Right lobe of liver (tissue), 4 donors: ENCODE measurements around the gene DIABLO.

Experiments used
- POLR2A ChIP-seq: fragments of 450-650 bp; IDR thresholded peaks from one replicate; pipeline ENCODE4 v1.6.1; 2017; ENCODE audit warnings: antibody characterized with exemption, mild to moderate bottlenecking
- TF ChIP-seq, protein P1 (sequence below), 4 donors: fragments of 200-600 bp in 3 of 4; fragments of 450-650 bp in 1 of 4; IDR thresholded peaks; one replicate each; pipeline versions ENCODE4 v1.5.1 to v1.8.0; 2016 to 2022; ENCODE audit warnings: antibody characterized with exemption in 4 of 4, mild to moderate bottlenecking in 2 of 4
- donor health status: DM: no; HTN: no; CAD: no.
- donor health status: DM: no; HTN: no; CAD: no.
- donor health status: DM: no; HTN: yes; CAD: no.

DNA sequence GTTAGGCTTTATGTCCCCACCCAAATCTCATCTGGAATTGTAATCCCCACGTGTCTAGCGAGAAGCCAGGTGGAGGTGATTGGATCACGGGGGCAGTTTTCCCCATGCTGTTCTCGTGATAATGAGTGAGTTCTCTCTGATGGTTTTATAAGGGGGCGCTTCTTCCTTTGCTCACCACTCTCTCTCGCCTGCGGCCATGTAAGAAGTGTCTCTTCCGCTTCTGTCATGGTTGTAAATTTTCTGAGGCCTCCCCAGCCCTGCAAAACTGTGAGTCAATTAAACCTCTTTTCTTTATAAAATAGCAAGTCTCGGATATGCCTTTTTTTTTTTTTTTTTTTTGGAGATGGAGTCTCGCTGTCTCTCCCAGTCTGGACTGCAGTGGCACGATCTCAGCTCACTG lies 65.1 kb downstream of the DIABLO start:
- TF ChIP-seq, protein P1, sequence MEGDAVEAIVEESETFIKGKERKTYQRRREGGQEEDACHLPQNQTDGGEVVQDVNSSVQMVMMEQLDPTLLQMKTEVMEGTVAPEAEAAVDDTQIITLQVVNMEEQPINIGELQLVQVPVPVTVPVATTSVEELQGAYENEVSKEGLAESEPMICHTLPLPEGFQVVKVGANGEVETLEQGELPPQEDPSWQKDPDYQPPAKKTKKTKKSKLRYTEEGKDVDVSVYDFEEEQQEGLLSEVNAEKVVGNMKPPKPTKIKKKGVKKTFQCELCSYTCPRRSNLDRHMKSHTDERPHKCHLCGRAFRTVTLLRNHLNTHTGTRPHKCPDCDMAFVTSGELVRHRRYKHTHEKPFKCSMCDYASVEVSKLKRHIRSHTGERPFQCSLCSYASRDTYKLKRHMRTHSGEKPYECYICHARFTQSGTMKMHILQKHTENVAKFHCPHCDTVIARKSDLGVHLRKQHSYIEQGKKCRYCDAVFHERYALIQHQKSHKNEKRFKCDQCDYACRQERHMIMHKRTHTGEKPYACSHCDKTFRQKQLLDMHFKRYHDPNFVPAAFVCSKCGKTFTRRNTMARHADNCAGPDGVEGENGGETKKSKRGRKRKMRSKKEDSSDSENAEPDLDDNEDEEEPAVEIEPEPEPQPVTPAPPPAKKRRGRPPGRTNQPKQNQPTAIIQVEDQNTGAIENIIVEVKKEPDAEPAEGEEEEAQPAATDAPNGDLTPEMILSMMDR (IDR thresholded peaks at IDR 0.05): no peak
- no peak for TF ChIP-seq POLR2A
